GM19438 (cell line): ENCODE data around the gene MRPL34.

Experiments
- ATAC-seq: cut with Tn5 transposase; IDR thresholded peaks from one replicate; pipeline ENCODE4 v1.9.1; 2021; ENCODE audit warnings: low read depth; ENCODE audit not compliant: unreplicated experiment

The MRPL34 gene

GRCh38 chr19:17307876-17308377 is 2.3 kb downstream of the MRPL34 start:
- no peak for ATAC-seq

DNA sequence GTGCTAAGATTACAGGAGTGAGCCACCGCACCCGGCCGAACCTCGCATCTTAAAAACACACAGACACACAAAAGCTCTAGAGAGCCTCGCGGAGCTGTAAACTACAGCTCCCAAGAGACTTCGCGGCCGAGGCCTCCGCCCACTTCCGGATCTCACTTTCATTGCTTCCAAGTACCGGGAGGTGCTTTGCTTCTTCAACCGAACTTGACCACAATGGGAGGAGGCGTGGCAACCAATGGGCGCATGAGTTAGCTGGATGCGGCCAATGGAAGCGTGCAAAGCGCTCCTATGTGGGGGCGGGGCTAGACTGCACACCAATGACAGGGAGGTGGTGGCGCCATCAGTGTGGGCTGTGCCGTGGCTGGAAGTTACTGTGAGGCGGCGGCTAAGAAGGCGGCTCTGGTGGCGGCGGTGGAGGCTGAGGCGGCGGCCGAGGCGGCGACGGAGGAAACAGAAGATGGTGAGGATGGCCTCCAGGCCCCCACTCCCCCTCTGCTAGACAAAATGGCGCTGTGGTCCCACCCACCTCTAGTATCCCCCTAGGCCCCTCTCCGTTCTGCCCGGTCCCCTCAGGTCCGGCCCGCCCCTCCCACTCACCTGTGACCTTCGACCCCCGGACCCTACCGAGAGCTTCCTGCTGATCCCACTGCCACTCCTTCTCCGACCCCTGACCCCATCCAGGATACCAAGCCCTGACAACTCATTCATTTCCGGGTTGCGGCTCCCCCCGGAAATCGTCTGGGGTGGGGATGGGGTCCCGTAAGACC is 3.7 kb downstream of the MRPL34 start, which contains the start of gene DDA1:
Gene DDA1 (plus strand): TSS at position 366 of the 767 bp plus-strand sequence. CDS start 92 bp downstream, at position 458.
- ATAC-seq: peak; percentile 52

GRCh38 chr19:17309965-17310461 is 4.3 kb downstream of the MRPL34 start:
- no peak for ATAC-seq

DNA sequence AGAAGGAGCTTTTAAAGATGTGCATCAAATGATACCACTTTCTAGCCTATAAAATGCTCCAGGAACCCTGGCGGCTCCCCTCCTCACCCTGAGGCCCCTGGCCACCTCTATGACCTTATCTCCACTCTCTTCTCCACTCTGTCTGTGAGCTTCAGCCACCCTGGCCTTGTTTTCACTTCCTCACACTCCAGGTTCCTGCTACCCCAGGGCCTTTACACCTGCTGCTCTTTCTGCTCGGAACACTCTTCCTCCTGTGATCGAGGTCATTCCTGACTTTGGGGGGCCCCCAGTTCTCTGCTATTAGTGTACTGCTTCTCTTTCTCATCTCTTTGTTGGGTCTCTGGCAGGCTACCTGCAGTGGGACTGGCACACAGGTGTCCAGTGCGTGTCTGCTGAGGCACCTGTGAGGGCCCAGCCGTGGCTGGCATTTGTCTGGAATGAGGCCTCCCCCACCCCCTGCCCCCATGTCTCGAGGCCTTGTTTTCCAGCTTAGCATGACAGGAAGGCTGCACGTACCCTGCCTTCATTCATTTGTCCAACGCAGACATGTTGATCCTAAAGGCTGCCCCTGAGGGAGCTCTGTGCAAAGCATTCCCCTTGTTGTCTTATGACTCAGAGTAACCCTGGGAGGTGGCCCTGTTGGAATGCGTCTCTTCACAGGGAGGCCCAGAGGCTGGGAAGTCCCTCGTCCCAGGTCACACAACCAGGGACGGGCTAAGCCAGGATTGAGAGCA is 6.0 kb downstream of the MRPL34 start:
- ATAC-seq: no peak

GRCh38 chr19:17312189-17313113 is 6.8 kb downstream of the MRPL34 start:
- ATAC-seq: no peak

DNA sequence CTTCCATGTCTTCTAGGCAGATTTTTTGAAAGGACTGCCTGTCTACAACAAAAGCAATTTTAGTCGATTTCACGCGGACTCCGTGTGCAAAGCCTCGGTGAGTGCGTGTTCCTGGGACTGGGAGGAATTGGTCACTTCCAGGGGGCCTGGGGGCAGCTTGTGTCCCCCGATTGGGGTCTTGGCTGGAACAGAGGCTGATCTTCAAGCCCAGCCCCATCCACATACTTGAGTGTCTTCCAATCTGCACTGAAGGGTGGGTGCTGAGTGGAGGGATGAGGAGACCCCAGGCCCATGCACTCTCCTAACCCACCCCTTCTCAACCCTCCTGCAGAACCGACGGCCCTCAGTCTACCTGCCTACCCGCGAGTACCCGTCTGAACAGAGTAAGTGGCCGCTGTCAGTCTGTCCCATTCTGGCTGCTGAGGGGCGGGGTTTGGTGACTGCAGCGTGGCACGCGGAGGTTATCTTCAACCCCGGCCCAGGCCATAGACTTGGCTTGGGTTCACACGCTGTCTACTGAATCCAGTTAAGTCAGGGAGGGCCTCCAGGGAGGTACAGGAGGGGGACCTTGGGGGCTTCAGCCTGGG is 8.4 kb downstream of the MRPL34 start:
- no peak for ATAC-seq

DNA sequence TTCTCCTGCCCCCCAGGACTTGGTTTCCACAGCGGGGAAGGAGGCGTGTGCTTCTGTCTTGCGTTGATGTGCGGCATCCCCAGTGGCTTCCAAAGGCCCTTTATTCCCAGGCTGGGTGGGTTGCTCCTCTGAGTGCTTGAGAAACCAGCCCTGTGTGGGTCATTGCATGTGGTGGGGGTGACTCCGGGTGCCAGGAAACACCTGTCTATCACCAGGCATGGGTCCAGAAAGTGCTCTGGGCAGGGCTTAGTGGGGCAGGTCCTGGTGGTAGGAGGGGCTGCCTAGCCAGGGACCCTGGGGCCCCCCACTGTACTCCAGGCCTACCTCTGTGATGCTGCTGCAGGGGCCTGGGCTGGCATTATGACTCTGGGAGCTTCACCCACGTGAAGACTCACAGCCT is 13.3 kb downstream of the MRPL34 start:
- no peak for ATAC-seq

- ATAC-seq: no peak
Measured at GRCh38 chr19:17319473-17320238, 14.0 kb downstream of the MRPL34 start.

GRCh38 chr19:17320435-17320834 is 14.8 kb downstream of the MRPL34 start:
- ATAC-seq: no peak

- no peak for ATAC-seq
Measured at GRCh38 chr19:17321655-17322489, 16.2 kb downstream of the MRPL34 start.

- ATAC-seq: no peak
Measured at GRCh38 chr19:17322854-17323253, 17.2 kb downstream of the MRPL34 start.

DNA sequence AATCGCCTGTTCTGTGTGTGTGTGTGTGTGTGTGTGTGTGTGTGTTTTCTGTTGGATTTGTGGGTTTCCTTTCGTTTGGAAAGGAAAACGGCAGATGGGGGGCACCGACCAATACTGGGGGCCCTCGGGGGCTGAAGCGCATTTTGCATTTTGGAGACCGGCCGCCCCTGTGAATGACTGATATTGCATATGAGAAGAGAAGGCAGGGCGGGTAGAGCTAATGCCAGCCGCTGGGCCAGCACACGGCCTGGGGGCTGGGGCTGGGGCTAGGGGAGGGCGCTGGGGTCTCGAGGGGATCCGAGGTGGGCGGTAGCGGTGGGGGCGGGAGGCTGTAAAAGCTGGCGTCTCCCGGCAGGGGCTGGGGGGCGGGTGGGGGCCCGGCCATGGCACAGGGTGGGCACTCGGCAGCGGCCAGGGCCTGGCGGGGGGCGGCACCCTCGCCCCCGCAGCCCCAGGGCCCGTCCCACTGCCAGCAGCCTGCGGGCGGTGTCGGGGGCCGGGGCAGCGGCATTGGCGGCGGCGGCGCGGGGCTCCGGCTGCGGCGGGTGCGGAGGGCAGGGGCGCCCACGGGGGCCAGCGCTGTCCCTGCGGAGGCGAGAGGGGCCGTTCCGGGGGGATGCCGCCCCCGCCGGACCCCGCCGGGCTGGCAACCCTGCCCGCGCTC is 17.8 kb downstream of the MRPL34 start:
- no peak for ATAC-seq

- no peak for ATAC-seq
Measured at GRCh38 chr19:17323964-17324332, 18.3 kb downstream of the MRPL34 start.

DNA sequence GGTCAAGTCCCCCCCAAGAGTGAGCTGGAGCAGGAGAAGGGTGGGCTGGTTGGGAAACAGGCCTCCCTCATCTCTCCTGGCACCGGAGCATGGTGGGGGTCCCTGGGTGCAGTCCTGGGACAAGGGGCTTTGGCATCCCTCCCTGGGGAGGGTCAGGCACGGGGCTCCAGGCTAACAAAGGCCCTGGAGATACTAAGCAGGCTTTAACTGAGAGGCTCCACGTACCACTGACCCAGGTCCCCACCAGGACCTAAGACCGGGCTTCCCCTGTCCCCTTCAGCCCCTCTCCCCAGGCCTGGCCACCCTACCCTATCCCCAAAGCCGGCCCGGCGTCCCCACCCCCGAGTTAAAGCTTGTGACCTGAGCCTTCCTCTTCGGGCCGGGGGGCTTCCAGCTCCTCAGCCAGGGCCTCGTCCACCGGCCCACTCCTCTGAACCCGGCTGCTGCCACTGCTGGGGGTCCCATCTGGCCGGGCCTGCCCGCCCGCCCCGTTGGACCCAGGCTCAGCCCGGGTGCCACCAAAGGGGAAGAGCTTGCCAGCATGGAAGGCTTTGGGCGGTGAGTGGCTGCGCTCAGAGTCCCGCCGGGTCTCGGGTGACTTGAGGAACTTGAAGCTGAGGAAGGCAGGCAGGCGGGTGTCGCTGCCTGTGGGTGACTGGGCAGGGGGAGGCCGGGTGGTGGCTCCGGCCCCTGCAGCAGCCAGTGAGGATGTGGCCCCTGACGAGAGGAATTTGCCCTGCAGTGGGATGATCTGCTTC is 18.9 kb downstream of the MRPL34 start:
- ATAC-seq: no peak

DNA sequence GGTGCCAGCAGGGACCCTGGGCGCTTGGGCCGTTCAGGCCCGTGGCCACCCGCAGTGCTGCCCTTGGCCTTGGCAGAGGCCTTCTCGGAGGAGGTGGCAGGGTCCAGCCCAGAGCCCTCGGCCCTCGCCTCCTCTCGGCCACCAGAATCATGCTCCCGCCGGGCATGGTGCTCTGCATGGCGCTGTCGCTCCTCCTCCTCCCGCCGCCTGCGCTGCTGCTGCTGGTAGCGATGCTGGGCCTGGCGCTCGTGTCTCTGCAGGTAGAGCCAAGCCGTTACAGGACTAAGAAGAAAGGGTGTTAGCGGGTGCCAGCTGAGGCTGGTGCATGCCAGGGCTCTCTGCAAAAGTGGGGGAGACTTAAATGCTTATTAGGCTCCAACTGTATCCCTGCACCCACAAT is 19.5 kb downstream of the MRPL34 start:
- ATAC-seq: no peak

GRCh38 chr19:17325881-17326594 is 20.4 kb downstream of the MRPL34 start:
- no peak for ATAC-seq

- ATAC-seq: no peak
Measured at GRCh38 chr19:17326595-17326966, 20.9 kb downstream of the MRPL34 start.
